Measurements from ENCODE around the gene LGI4. TPM values are rescaled to one million over a fixed set of nuclear protein-coding genes. Genes with fewer than 3 reads are reported as not detected.
A peak's percentile ranks its signal among the peaks of the same experiment; 100 is the strongest.
"Not testable (repeated sequence)": the region's sequence is repeated elsewhere in the genome, so short reads cannot be mapped to it uniquely, and the experiment has no call there.

Gene LGI4
- total RNA-seq, 1 donor from 2014 or later: not detected

- DNase-seq (ENCODE audit: low read depth in 2 of 2): peak in 1 of 2 donors; percentile 13
Observed at GRCh38 chr19:35141837-35142605, 7.2 kb upstream of the LGI4 start.

GRCh38 chr19:35140962-35141836 is 6.3 kb upstream of the LGI4 start:
- peak; percentile 90 to 93 for DNase-seq (ENCODE audit: low read depth in 2 of 2)

GRCh38 chr19:35140207-35140961 is 5.5 kb upstream of the LGI4 start:
- DNase-seq (ENCODE audit: low read depth in 2 of 2): no peak

GRCh38 chr19:35138305-35138892 is 3.5 kb upstream of the LGI4 start, which contains the start of gene FXYD1:
Gene FXYD1 (plus strand): TSS chr19:35138824. CDS start chr19:35140080, 1,256 bp downstream.
- DNase-seq (ENCODE audit: low read depth in 2 of 2): no peak

- DNase-seq (ENCODE audit: low read depth in 2 of 2): no peak
Observed at GRCh38 chr19:35136977-35137702, 2.3 kb upstream of the LGI4 start.

- no peak for DNase-seq (ENCODE audit: low read depth in 2 of 2)
Observed at GRCh38 chr19:35136231-35136630, 1.4 kb upstream of the LGI4 start.

GRCh38 chr19:35135389-35135909 is 590 bp upstream of the LGI4 start:
- DNase-seq (ENCODE audit: low read depth in 2 of 2): peak; percentile 61 to 80

GRCh38 chr19:35133826-35134225 is 1.0 kb downstream of the LGI4 start:
- DNase-seq (ENCODE audit: low read depth in 2 of 2): no peak

- DNase-seq (ENCODE audit: low read depth in 2 of 2): no peak
Observed at GRCh38 chr19:35132254-35132653, 2.6 kb downstream of the LGI4 start.

GRCh38 chr19:35130761-35131720 is 3.8 kb downstream of the LGI4 start:
- no peak for DNase-seq (ENCODE audit: low read depth in 2 of 2)

GRCh38 chr19:35129724-35130274 is 5.1 kb downstream of the LGI4 start:
- not testable (repeated sequence) for DNase-seq (ENCODE audit: low read depth in 2 of 2)

- DNase-seq (ENCODE audit: low read depth in 2 of 2): no peak
Observed at GRCh38 chr19:35128398-35129057, 6.3 kb downstream of the LGI4 start.

- DNase-seq (ENCODE audit: low read depth in 2 of 2): no peak
Observed at GRCh38 chr19:35127871-35128270, 7.0 kb downstream of the LGI4 start.

- DNase-seq (ENCODE audit: low read depth in 2 of 2): no peak
Observed at GRCh38 chr19:35126624-35126959, 8.3 kb downstream of the LGI4 start.

- DNase-seq (ENCODE audit: low read depth in 2 of 2): no peak
Observed at GRCh38 chr19:35125749-35126623, 8.9 kb downstream of the LGI4 start.

- DNase-seq (ENCODE audit: low read depth in 2 of 2): no peak
Observed at GRCh38 chr19:35125270-35125717, 9.6 kb downstream of the LGI4 start.
